Measurements from ENCODE around the gene PRPSAP1. TPM values are rescaled to one million over a fixed set of nuclear protein-coding genes. Genes with fewer than 3 reads are reported as not detected.

The PRPSAP1 gene, protein sequence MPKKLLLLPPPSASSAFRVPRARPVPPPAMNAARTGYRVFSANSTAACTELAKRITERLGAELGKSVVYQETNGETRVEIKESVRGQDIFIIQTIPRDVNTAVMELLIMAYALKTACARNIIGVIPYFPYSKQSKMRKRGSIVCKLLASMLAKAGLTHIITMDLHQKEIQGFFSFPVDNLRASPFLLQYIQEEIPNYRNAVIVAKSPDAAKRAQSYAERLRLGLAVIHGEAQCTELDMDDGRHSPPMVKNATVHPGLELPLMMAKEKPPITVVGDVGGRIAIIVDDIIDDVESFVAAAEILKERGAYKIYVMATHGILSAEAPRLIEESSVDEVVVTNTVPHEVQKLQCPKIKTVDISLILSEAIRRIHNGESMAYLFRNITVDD
- total RNA-seq: 10 to 100 TPM; 63.9 to 64.7 TPM

DNA sequence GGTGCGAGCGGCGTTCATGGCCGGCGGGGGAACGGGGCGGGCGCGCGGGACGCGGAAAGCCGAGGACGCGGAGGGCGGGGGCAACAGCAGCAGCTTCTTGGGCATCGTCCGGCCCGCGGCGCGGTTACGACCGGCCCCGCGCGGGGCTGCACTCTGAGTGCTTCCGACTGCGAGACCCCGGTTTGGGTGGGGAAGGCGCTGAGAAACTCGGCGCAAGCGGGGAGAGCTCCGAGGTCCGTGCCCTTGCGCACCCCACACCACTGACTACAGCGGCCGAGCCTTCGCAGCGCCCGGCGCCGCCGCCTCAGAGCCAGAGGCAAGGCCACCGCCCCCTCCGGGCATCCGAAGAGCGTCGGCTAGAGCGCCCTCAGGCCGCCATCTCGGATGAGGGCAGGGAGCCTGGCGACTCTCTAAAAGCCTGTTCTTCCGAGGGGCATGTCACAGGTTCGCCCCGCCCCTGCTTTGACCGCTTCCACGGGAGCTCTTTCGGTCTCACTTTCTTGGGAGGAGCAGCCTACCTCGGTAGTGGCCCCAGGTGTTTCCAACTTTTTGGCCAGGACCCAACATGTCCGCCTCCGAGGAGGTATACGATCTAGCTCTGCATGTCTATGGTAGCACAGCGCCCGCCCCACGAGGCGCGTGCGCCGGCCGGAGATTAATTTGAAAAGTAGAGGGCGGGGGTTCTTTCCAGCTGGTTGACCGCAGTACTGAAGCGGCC lies at the start of gene PRPSAP1:
Gene PRPSAP1, minus strand, starts transcription at position 318 of the 718 bp plus-strand sequence. Its CDS starts 213 bp downstream, at position 105.
- H3K9me3 Mint-ChIP-seq (ENCODE audit: low read depth): no peaks in the 10 kb centered on the region
- H3K27ac Mint-ChIP-seq: peak within 1 kb of the TSS; percentile 99
- DNase-seq: peak; percentile 90
- peak within 1 kb of the TSS; percentile 98 for H3K4me3 Mint-ChIP-seq
- CTCF ChIA-PET: interaction anchor here (0.6 to 5.1 kb wide), 17 partner anchors 9 to 1853 kb away, joined by 3 to 83 read pairs (median 5); partner anchors contain the start of genes EXOC7 and SPHK1
- peaks cover 34% of the 10 kb centered on the region for H3K4me1 Mint-ChIP-seq
- ATAC-seq: peak; percentile 95
- H3K27me3 Mint-ChIP-seq: no peaks in the 10 kb centered on the region
- peaks cover 4% of the 10 kb centered on the region for H3K36me3 Mint-ChIP-seq

DNA sequence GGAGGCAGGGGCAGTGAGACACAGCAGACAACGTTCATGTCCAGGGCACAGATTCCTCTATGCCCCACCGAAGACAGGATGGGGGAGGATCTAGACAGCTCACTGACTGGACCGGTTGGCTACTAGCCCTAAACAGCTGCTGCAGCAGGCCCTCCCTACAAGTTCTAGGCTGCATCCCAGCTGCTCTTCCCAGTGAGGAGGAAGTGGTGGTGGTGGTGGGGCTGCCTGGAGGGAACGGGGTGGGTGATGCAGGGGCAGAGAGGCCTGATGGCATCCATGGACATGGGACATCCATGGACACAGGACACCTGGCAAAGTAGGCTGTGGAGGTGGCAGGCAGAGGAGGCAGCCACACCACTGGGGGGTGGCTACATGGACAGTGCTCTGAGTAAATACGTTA lies 49.0 kb upstream of the PRPSAP1 start:
- CTCF ChIA-PET: interaction anchor here (0.9 to 5.9 kb wide), 2 partner anchors 18 to 99 kb away, joined by 4 to 26 read pairs; partner anchors contain the start of gene SPHK1
- no peaks in the 10 kb centered on the region for H3K27me3 Mint-ChIP-seq
- H3K9me3 Mint-ChIP-seq (ENCODE audit: low read depth): no peaks in the 10 kb centered on the region
- no peaks in the 10 kb centered on the region for H3K4me1 Mint-ChIP-seq
- no peak overlapping the region for H3K4me3 Mint-ChIP-seq
- peak overlapping the region; percentile 8 for H3K27ac Mint-ChIP-seq
- DNase-seq (no peak), ATAC-seq (no peak)
- H3K36me3 Mint-ChIP-seq: peaks cover 12% of the 10 kb centered on the region

DNA sequence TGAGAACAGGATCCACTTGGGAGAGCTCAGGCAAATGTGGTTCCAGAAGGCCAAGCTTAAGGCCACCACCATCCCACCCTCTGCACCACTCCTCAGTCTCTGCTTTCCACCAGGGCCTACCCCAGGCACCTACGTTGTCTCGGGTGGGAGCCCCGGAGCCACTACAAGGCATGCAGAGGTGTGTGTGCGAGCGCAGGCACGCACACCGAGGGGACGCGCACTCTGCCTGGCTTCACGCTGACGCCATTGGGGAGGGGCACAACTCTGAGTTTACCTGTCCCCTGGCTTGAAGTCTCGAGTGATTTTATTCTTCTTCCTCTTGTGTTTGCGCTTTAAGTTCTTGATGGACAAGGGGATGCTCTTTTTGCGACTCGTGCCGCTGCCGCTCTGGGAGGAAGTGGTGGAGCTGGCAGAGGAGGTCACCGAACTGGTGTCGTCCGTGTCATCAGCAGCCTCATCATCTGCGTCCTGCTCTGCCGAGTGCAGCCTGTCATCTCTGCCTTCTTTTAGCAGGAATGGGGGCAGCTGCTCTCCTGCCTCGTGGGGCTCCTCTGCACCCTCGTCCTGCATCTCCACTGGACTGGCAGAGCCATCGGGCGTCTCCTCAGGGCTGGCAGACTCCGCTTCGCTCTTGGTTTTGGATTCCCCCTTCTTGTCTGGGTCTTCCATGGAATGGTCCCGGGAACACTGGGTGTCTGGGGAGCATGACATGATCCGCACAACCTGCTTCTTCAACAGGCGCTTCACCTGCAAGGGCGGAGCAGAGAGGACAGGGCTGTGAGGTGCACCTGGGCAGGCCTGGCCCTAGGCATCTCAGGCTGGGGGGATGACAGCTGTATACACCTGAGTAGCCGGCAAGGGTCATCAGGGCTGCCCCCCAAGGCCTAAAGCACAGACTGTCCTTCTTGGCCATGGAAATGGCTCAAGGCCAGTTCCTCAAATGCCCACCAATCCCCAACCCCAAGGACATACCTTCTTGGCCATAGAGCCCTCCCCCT lies 45.8 kb upstream of the PRPSAP1 start:
- H3K9me3 Mint-ChIP-seq (ENCODE audit: low read depth): no peaks in the 10 kb centered on the region
- no peaks in the 10 kb centered on the region for H3K27me3 Mint-ChIP-seq
- DNase-seq: no peak
- ATAC-seq: no peak
- H3K27ac Mint-ChIP-seq: no peak overlapping the region
- no peaks in the 10 kb centered on the region for H3K4me1 Mint-ChIP-seq
- H3K36me3 Mint-ChIP-seq: peaks cover 13% of the 10 kb centered on the region
- H3K4me3 Mint-ChIP-seq: no peak overlapping the region
- CTCF ChIA-PET: interaction anchor here (1.1 to 8.5 kb wide), 15 partner anchors 8 to 386 kb away, joined by 4 to 171 read pairs (median 13); partner anchors contain the start of genes PRPSAP1, QRICH2 and SPHK1

DNA sequence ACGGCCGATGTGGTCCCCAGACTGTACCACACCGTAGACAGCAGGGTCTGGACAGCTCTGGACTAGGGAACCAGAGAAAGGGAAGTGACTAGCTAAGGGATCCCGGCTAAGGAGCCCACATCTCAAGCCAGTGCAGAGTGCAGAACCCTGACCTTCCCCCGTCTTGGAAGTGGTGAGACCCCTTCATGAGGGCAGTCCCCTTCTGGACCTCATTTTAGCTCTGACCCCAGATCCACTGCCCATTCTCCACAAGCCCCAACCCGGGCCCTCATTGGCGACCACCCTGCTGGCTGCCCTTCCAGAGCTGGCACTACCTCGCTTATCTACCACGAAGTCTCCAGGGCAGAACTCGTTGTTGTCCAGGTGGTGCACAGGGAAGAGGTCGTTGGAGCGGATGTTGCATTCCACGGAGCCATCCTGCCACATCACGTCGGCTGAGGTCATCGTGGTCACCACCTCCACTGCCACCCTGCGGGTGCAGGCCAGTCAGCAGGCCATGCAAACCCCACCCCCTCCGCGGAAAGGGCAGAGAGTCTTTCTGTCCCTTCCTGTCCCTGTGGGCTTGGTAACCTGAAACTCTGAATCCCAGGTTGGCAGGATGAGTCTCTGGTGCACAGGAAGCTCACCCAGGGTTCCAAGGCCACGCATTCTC lies 44.9 kb upstream of the PRPSAP1 start:
- ATAC-seq (peak; percentile 31), DNase-seq (no peak)
- Mint-ChIP-seq H3K4me1 (no peaks in the 10 kb centered on the region), H3K27ac (no peak overlapping the region), H3K9me3 (ENCODE audit: low read depth) (no peaks in the 10 kb centered on the region), H3K36me3 (peaks cover 10% of the 10 kb centered on the region), H3K4me3 (no peak overlapping the region), H3K27me3 (no peaks in the 10 kb centered on the region)
- CTCF ChIA-PET: interaction anchor here (0.6 to 8.5 kb wide), 59 partner anchors 9 to 602 kb away, joined by 3 to 171 read pairs (median 5); partner anchors contain the start of genes PRPSAP1, QRICH2, RHBDF2 and SPHK1

DNA sequence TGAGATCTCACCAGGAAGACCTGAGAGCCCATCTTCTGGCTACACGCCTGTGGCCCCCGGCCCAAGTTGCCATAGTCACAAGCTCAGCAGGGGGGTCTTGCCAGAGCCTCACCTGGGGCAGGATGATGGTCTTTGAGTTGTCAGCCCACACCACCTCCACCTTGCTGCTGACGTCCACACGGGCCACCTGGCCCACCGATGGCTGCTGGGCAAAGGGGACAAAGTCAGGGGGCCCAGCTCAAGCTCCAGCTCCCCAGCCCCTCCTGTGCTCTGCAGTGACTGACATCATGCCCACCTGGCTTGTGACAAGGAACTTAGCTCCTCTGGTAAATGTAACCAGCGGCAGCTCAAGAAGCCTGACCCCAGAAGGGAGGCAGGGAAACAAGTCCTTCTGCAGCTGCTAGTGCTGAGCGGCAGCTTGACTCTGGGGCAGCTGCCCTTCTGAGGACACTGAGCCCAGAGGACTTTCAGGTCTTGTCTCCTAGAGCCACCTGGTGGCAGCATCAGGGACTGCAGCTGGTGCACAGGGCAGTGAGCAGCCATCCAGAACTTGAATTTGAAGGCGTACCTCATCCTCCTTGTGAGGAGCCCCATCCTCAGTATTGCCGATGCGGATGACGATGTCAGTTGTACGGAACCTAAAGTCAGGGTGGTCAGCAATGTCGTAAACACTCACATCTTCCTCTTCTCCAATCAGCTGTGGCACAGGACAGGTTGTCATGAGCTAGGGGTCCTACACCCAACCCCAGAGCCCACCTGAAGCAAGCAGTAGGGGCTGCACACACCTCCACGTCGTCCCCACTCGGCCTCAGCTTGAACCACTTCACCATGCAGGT lies 44.2 kb upstream of the PRPSAP1 start:
- peak; percentile 91 for DNase-seq
- H3K4me3 Mint-ChIP-seq: no peak overlapping the region
- no peak overlapping the region for H3K27ac Mint-ChIP-seq
- no peaks in the 10 kb centered on the region for H3K4me1 Mint-ChIP-seq
- H3K27me3 Mint-ChIP-seq: no peaks in the 10 kb centered on the region
- ATAC-seq: peak; percentile 90
- peaks cover 8% of the 10 kb centered on the region for H3K36me3 Mint-ChIP-seq
- CTCF ChIA-PET: interaction anchor here (0.6 to 8.5 kb wide), 66 partner anchors 8 to 602 kb away, joined by 3 to 171 read pairs (median 4); partner anchors contain the start of genes PRPSAP1, QRICH2, RHBDF2 and SPHK1
- H3K9me3 Mint-ChIP-seq (ENCODE audit: low read depth): no peaks in the 10 kb centered on the region

DNA sequence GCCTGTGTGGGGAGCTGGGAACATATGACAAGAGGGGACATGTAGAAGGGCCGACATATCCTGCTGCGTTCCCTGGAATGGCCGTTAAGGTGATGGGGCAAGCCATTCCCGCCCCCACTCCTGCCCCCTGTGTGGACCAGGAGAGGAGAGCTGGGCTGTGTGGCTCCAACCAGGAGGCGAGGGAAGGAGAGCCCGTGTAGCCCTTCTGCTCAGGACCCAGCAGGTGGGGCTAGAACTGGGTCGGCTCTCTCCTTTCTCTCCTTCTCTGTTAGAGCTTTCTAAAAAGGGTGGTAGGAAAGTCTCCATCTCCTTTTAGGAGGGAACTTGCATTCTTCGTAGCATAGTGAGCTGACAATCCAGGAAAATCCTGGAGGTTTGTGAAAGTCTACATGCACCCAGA lies 43.5 kb upstream of the PRPSAP1 start:
- CTCF ChIA-PET: interaction anchor here (0.8 to 8.5 kb wide), 38 partner anchors 11 to 487 kb away, joined by 3 to 171 read pairs (median 7); partner anchors contain the start of genes PRPSAP1, QRICH2, RHBDF2 and SPHK1
- Mint-ChIP-seq H3K4me1 (no peaks in the 10 kb centered on the region), H3K27ac (no peak overlapping the region), H3K4me3 (no peak overlapping the region), H3K27me3 (no peaks in the 10 kb centered on the region), H3K9me3 (ENCODE audit: low read depth) (no peaks in the 10 kb centered on the region), H3K36me3 (peaks cover 7% of the 10 kb centered on the region)
- DNase-seq: no peak
- no peak for ATAC-seq

DNA sequence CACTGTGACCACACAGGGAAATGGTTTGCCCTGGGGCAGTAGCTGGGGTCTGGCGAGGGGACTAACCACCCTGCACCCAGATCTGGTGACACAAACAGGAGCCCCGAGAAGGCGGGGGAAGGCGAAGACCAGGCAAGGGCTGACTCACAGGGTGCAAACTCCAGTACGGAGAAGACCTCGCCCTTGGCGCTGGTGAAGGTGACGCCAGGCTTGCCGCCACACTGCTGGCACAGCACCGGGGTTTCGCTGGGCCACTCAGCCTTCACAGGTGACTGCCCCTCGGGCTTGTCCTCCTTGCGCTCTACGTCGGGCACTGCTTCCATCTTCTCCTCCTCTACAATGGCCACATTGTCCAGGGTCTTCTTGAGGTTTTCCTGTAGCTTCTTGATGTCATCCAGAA lies 42.3 kb upstream of the PRPSAP1 start:
- CTCF ChIA-PET: interaction anchor here (3.0 to 8.5 kb wide), 3 partner anchors 13 to 93 kb away, joined by 20 to 171 read pairs (median 158); partner anchors contain the start of genes QRICH2 and SPHK1
- ATAC-seq (no peak), DNase-seq (no peak)
- Mint-ChIP-seq H3K36me3 (peaks cover 3% of the 10 kb centered on the region), H3K4me3 (no peak overlapping the region), H3K4me1 (no peaks in the 10 kb centered on the region), H3K9me3 (ENCODE audit: low read depth) (no peaks in the 10 kb centered on the region), H3K27me3 (no peaks in the 10 kb centered on the region), H3K27ac (no peak overlapping the region)

DNA sequence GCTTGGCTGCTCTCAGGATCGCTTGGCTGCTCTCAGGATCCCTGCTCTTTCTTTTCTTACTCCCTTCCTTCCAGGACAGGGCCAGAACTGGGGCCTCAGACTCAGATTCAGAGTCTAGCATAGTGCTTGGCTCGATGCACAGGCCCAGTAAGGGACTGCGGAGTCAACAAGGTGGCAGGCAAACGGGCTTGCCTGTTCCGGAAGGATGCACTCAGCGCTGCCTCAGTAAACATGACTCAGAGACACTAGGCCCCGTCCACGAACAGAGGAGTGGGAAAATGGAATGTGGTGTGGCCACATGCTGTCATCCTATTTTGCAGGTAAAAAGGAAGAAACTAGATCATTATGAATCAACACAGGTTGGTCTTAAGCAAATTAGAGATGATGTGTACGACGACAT lies 40.5 kb upstream of the PRPSAP1 start:
- Mint-ChIP-seq H3K4me1 (no peaks in the 10 kb centered on the region), H3K36me3 (peaks cover 3% of the 10 kb centered on the region), H3K9me3 (ENCODE audit: low read depth) (no peaks in the 10 kb centered on the region), H3K4me3 (no peak overlapping the region), H3K27ac (no peak overlapping the region), H3K27me3 (no peaks in the 10 kb centered on the region)
- DNase-seq (no peak), ATAC-seq (no peak)
- CTCF ChIA-PET: interaction anchor here (8.0 to 8.5 kb wide), 2 partner anchors 11 to 91 kb away, joined by 158 to 171 read pairs; partner anchors contain the start of genes QRICH2 and SPHK1

DNA sequence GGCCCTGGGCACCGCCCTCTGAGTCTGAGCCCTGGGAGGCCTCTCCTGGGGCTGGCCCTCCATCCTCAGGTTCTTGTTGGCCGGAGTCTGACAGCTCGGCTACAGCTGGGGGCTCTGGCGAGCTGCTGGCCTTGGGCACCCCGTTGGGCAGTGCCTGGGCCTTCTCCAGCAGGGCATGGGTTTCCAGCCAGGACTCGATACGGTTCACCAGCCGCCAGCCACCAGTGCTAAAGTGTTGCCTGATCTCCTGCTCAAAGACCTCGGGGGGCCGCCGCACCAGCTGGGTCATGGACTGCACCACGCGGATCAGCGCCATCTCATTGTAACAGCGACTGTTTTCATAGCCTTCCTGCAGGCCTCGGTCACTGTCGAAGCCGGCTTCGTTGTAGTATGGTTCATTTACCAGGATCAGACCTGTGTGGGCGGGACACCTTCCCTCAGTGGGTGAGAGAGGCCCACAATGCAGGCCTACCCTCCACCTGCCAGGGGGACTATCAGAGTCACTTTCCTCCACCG lies 37.5 kb upstream of the PRPSAP1 start:
- ATAC-seq (no peak), DNase-seq (no peak)
- Mint-ChIP-seq H3K4me1 (peaks cover 7% of the 10 kb centered on the region), H3K27me3 (no peaks in the 10 kb centered on the region), H3K27ac (no peak overlapping the region), H3K4me3 (no peak overlapping the region), H3K9me3 (ENCODE audit: low read depth) (no peaks in the 10 kb centered on the region), H3K36me3 (peaks cover 2% of the 10 kb centered on the region)
- CTCF ChIA-PET: interaction anchor here (8.4 kb wide), 1 partner anchor 90 kb away, joined by 81 read pairs; no protein-coding TSS in a partner anchor

DNA sequence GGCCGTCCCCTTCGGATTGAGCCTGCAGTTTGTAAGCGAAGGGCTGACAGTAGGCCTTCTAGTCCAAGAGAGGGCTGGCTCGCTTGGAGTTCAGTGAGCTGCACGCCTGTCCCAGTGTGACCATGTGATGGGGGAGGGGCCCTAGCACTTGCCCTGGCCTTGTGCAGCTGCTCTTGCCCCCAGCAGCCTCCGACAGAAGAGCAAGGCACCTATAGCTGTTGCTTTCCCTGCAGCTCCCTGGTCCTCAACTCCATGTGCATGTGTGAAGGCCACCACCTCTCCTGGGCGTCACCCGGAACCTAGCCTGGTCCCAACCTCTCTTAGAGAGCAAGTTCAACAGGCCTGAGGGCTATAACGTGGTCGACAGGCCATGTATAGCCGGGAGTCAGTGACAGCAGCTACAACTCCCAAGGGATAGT lies 36.3 kb upstream of the PRPSAP1 start:
- no peaks in the 10 kb centered on the region for H3K9me3 Mint-ChIP-seq (ENCODE audit: low read depth)
- H3K4me3 Mint-ChIP-seq: no peak overlapping the region
- CTCF ChIA-PET: interaction anchor here (0.6 to 8.4 kb wide), 4 partner anchors 8 to 116 kb away, joined by 3 to 81 read pairs (median 5); no protein-coding TSS in a partner anchor
- ATAC-seq (no peak), DNase-seq (no peak)
- peaks cover 2% of the 10 kb centered on the region for H3K36me3 Mint-ChIP-seq
- H3K27me3 Mint-ChIP-seq: no peaks in the 10 kb centered on the region
- peaks cover 11% of the 10 kb centered on the region for H3K4me1 Mint-ChIP-seq
- H3K27ac Mint-ChIP-seq: peak overlapping the region; percentile 6
